ENCODE measurements around the gene DNAH5.
"Not testable (repeated sequence)": the region's sequence is repeated elsewhere in the genome, so short reads cannot be mapped to it uniquely, and the experiment has no call there.

The DNAH5 gene

GRCh38 chr5:13944560-13945199 lies at the start of gene DNAH5:
DNAH5 (minus strand) TSS chr5:13944688; CDS start chr5:13944438, 250 bp downstream.
- H3K27ac Mint-ChIP-seq: no peak within 1 kb of the TSS
- no peak within 1 kb of the TSS for H3K4me3 Mint-ChIP-seq
- H3K9me3 Mint-ChIP-seq: no peaks in the 10 kb centered on the region
- H3K36me3 Mint-ChIP-seq (ENCODE audit: low read depth): no peaks in the 10 kb centered on the region
- no peaks in the 10 kb centered on the region for H3K4me1 Mint-ChIP-seq (ENCODE audit: low read depth)
- no peaks in the 10 kb centered on the region for H3K27me3 Mint-ChIP-seq (ENCODE audit: low read depth)

- Mint-ChIP-seq H3K36me3 (ENCODE audit: low read depth) (no peaks in the 10 kb centered on the region), H3K9me3 (peaks cover 5% of the 10 kb centered on the region), H3K4me1 (ENCODE audit: low read depth) (no peaks in the 10 kb centered on the region), H3K27me3 (ENCODE audit: low read depth) (peaks cover 3% of the 10 kb centered on the region), H3K4me3 (no peak overlapping the region), H3K27ac (no peak overlapping the region)
Measured at GRCh38 chr5:13993926-13994325, 49.4 kb upstream of the DNAH5 start.

GRCh38 chr5:13992795-13993194 lies 48.3 kb upstream of the DNAH5 start:
- no peaks in the 10 kb centered on the region for H3K36me3 Mint-ChIP-seq (ENCODE audit: low read depth)
- H3K9me3 Mint-ChIP-seq: peaks cover 5% of the 10 kb centered on the region
- H3K4me3 Mint-ChIP-seq: no peak overlapping the region
- H3K4me1 Mint-ChIP-seq (ENCODE audit: low read depth): peaks cover 3% of the 10 kb centered on the region
- peaks cover 3% of the 10 kb centered on the region for H3K27me3 Mint-ChIP-seq (ENCODE audit: low read depth)
- H3K27ac Mint-ChIP-seq: no peak overlapping the region

GRCh38 chr5:13991365-13991764 lies 46.9 kb upstream of the DNAH5 start:
- H3K27me3 Mint-ChIP-seq (ENCODE audit: low read depth): peaks cover 3% of the 10 kb centered on the region
- no peaks in the 10 kb centered on the region for H3K36me3 Mint-ChIP-seq (ENCODE audit: low read depth)
- no peak overlapping the region for H3K4me3 Mint-ChIP-seq
- no peaks in the 10 kb centered on the region for H3K9me3 Mint-ChIP-seq
- no peak overlapping the region for H3K27ac Mint-ChIP-seq
- H3K4me1 Mint-ChIP-seq (ENCODE audit: low read depth): peaks cover 3% of the 10 kb centered on the region

- Mint-ChIP-seq H3K4me3 (no peak overlapping the region), H3K9me3 (no peaks in the 10 kb centered on the region)
Measured at GRCh38 chr5:13990896-13991295, 46.4 kb upstream of the DNAH5 start.

GRCh38 chr5:13989832-13990231 lies 45.3 kb upstream of the DNAH5 start:
- H3K9me3 Mint-ChIP-seq: no peaks in the 10 kb centered on the region
- H3K4me1 Mint-ChIP-seq (ENCODE audit: low read depth): peaks cover 3% of the 10 kb centered on the region
- H3K27ac Mint-ChIP-seq: no peak overlapping the region
- H3K27me3 Mint-ChIP-seq (ENCODE audit: low read depth): peaks cover 3% of the 10 kb centered on the region
- no peak overlapping the region for H3K4me3 Mint-ChIP-seq
- no peaks in the 10 kb centered on the region for H3K36me3 Mint-ChIP-seq (ENCODE audit: low read depth)

More at GRCh38 chr5:13990896-13991295, 46.4 kb upstream of the DNAH5 start:
- Mint-ChIP-seq H3K36me3 (ENCODE audit: low read depth) (no peaks in the 10 kb centered on the region), H3K27ac (no peak overlapping the region), H3K27me3 (ENCODE audit: low read depth) (peaks cover 3% of the 10 kb centered on the region), H3K4me1 (ENCODE audit: low read depth) (peaks cover 3% of the 10 kb centered on the region)

- Mint-ChIP-seq H3K36me3 (ENCODE audit: low read depth) (no peaks in the 10 kb centered on the region), H3K27me3 (ENCODE audit: low read depth) (no peaks in the 10 kb centered on the region), H3K9me3 (no peaks in the 10 kb centered on the region), H3K27ac (no peak overlapping the region), H3K4me3 (no peak overlapping the region), H3K4me1 (ENCODE audit: low read depth) (peaks cover 3% of the 10 kb centered on the region)
Measured at GRCh38 chr5:13987843-13988464, 43.5 kb upstream of the DNAH5 start.

GRCh38 chr5:13985731-13986418 lies 41.4 kb upstream of the DNAH5 start:
- peaks cover 3% of the 10 kb centered on the region for H3K4me1 Mint-ChIP-seq (ENCODE audit: low read depth)
- no peaks in the 10 kb centered on the region for H3K27me3 Mint-ChIP-seq (ENCODE audit: low read depth)
- H3K9me3 Mint-ChIP-seq: no peaks in the 10 kb centered on the region
- no peak overlapping the region for H3K4me3 Mint-ChIP-seq
- H3K36me3 Mint-ChIP-seq (ENCODE audit: low read depth): no peaks in the 10 kb centered on the region
- no peak overlapping the region for H3K27ac Mint-ChIP-seq

- H3K4me1 Mint-ChIP-seq (ENCODE audit: low read depth); H3K27ac Mint-ChIP-seq; H3K4me3 Mint-ChIP-seq; H3K36me3 Mint-ChIP-seq (ENCODE audit: low read depth); H3K9me3 Mint-ChIP-seq; H3K27me3 Mint-ChIP-seq (ENCODE audit: low read depth): not testable (repeated sequence)
Measured at GRCh38 chr5:13984888-13985287, 40.4 kb upstream of the DNAH5 start.

GRCh38 chr5:13976867-13977830 lies 32.7 kb upstream of the DNAH5 start:
- Mint-ChIP-seq H3K27ac (no peak overlapping the region), H3K27me3 (ENCODE audit: low read depth) (no peaks in the 10 kb centered on the region), H3K9me3 (no peaks in the 10 kb centered on the region), H3K4me3 (no peak overlapping the region), H3K4me1 (ENCODE audit: low read depth) (no peaks in the 10 kb centered on the region), H3K36me3 (ENCODE audit: low read depth) (no peaks in the 10 kb centered on the region)

- Mint-ChIP-seq H3K36me3 (ENCODE audit: low read depth) (no peaks in the 10 kb centered on the region), H3K27me3 (ENCODE audit: low read depth) (no peaks in the 10 kb centered on the region), H3K4me3 (no peak overlapping the region)
Measured at GRCh38 chr5:13976223-13976622, 31.7 kb upstream of the DNAH5 start.

GRCh38 chr5:13975246-13975645 lies 30.8 kb upstream of the DNAH5 start:
- Mint-ChIP-seq H3K4me1 (ENCODE audit: low read depth) (no peaks in the 10 kb centered on the region), H3K27ac (no peak overlapping the region), H3K27me3 (ENCODE audit: low read depth) (no peaks in the 10 kb centered on the region), H3K9me3 (no peaks in the 10 kb centered on the region), H3K36me3 (ENCODE audit: low read depth) (no peaks in the 10 kb centered on the region), H3K4me3 (no peak overlapping the region)

More at GRCh38 chr5:13976223-13976622, 31.7 kb upstream of the DNAH5 start:
- Mint-ChIP-seq H3K27ac (no peak overlapping the region), H3K9me3 (no peaks in the 10 kb centered on the region), H3K4me1 (ENCODE audit: low read depth) (no peaks in the 10 kb centered on the region)

- Mint-ChIP-seq H3K9me3 (no peaks in the 10 kb centered on the region), H3K4me1 (ENCODE audit: low read depth) (no peaks in the 10 kb centered on the region), H3K27me3 (ENCODE audit: low read depth) (no peaks in the 10 kb centered on the region), H3K36me3 (ENCODE audit: low read depth) (no peaks in the 10 kb centered on the region), H3K4me3 (no peak overlapping the region), H3K27ac (no peak overlapping the region)
Measured at GRCh38 chr5:13973724-13974123, 29.2 kb upstream of the DNAH5 start.

- Mint-ChIP-seq H3K36me3 (ENCODE audit: low read depth) (no peaks in the 10 kb centered on the region), H3K4me1 (ENCODE audit: low read depth) (no peaks in the 10 kb centered on the region), H3K27ac (no peak overlapping the region), H3K9me3 (no peaks in the 10 kb centered on the region), H3K4me3 (no peak overlapping the region), H3K27me3 (ENCODE audit: low read depth) (no peaks in the 10 kb centered on the region)
Measured at GRCh38 chr5:13972029-13972428, 27.5 kb upstream of the DNAH5 start.
